ENCODE results near the gene PIK3C2G.

Gene PIK3C2G

DNA sequence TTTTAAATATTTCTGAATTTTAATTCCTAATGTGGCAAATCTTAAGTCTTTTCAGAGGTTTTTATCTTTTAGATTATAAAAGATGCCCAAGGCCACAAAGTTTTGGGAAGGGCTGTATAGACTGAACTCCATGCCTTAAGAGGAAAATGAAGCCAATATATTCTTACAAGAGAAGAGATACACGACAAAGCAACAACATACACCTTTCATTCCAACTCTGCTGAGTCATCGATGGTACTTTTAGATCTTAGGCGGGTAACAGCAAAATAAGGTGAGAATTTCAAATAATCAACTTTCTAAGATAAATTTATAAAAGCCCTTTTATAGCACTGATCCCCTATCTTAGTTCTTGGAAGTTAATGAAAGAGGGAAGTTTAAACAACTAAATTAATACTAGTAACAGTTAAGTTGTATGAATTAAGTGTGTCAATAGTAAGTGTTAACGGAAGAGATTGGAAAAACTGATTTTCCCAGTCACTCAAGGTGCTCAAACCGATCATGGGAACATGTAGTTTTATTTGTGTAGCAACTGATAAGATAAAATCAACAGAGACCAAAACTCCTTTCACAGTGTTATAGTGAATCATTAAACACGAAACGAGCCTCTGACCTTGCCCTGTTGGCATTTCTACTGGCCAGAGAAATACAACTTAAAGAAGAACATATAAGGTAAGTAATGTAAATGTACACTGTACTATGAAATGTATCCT, 18.8 kb upstream of the PIK3C2G start:
- H3K4me3 ChIP-seq (replicated peaks; ENCODE audit: insufficient read depth, low read length), result no peak overlapping the region
- TF ChIP-seq, protein P1, sequence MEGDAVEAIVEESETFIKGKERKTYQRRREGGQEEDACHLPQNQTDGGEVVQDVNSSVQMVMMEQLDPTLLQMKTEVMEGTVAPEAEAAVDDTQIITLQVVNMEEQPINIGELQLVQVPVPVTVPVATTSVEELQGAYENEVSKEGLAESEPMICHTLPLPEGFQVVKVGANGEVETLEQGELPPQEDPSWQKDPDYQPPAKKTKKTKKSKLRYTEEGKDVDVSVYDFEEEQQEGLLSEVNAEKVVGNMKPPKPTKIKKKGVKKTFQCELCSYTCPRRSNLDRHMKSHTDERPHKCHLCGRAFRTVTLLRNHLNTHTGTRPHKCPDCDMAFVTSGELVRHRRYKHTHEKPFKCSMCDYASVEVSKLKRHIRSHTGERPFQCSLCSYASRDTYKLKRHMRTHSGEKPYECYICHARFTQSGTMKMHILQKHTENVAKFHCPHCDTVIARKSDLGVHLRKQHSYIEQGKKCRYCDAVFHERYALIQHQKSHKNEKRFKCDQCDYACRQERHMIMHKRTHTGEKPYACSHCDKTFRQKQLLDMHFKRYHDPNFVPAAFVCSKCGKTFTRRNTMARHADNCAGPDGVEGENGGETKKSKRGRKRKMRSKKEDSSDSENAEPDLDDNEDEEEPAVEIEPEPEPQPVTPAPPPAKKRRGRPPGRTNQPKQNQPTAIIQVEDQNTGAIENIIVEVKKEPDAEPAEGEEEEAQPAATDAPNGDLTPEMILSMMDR (IDR thresholded peaks at IDR 0.05; ENCODE audit: insufficient read depth, low read length), result no peak
- TF ChIP-seq GABPA (IDR thresholded peaks at IDR 0.05; ENCODE audit: low read depth) (no peak), POLR2AphosphoS5 (IDR thresholded peaks at IDR 0.05; ENCODE audit: low read depth) (no peak), SPI1 (IDR thresholded peaks at IDR 0.05; ENCODE audit: borderline replicate concordance, low read depth) (no peak)
- TF ChIP-seq, protein P2, sequence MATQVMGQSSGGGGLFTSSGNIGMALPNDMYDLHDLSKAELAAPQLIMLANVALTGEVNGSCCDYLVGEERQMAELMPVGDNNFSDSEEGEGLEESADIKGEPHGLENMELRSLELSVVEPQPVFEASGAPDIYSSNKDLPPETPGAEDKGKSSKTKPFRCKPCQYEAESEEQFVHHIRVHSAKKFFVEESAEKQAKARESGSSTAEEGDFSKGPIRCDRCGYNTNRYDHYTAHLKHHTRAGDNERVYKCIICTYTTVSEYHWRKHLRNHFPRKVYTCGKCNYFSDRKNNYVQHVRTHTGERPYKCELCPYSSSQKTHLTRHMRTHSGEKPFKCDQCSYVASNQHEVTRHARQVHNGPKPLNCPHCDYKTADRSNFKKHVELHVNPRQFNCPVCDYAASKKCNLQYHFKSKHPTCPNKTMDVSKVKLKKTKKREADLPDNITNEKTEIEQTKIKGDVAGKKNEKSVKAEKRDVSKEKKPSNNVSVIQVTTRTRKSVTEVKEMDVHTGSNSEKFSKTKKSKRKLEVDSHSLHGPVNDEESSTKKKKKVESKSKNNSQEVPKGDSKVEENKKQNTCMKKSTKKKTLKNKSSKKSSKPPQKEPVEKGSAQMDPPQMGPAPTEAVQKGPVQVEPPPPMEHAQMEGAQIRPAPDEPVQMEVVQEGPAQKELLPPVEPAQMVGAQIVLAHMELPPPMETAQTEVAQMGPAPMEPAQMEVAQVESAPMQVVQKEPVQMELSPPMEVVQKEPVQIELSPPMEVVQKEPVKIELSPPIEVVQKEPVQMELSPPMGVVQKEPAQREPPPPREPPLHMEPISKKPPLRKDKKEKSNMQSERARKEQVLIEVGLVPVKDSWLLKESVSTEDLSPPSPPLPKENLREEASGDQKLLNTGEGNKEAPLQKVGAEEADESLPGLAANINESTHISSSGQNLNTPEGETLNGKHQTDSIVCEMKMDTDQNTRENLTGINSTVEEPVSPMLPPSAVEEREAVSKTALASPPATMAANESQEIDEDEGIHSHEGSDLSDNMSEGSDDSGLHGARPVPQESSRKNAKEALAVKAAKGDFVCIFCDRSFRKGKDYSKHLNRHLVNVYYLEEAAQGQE (IDR thresholded peaks at IDR 0.05; ENCODE audit: insufficient replicate concordance, low read depth), result no peak
- H3K27ac ChIP-seq (replicated peaks), result no peak overlapping the region
- DNase-seq (ENCODE audit: low read depth in 1 of 2, low spot score in 1 of 2), result no peak
- H3K27me3 ChIP-seq (ENCODE audit: insufficient read depth, poor library complexity, severe bottlenecking), result no peaks in the 10 kb centered on the region

DNA sequence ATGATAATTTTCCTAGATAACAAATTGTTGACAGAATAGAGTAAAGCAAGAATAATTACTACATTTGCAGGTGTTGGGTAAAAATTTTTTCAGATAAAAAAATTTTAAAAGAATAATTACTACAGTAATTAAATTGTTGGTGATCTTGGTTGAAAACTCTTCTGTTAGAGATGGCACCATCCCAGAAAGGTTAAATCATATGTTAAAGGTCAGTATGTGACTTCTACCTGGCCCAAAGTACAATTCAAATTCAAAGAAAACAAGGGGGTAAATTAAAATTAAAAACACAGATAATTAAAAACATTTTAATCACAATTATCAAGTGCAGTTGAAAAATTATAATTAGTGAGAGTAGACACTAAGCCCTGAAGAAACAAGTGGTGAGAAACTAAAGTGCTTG, 18.1 kb upstream of the PIK3C2G start:
- H3K27ac ChIP-seq (replicated peaks), result no peak overlapping the region
- H3K4me3 ChIP-seq (replicated peaks; ENCODE audit: insufficient read depth, low read length), result no peak overlapping the region
- TF ChIP-seq GABPA (IDR thresholded peaks at IDR 0.05; ENCODE audit: low read depth) (no peak), POLR2AphosphoS5 (IDR thresholded peaks at IDR 0.05; ENCODE audit: low read depth) (no peak), SPI1 (IDR thresholded peaks at IDR 0.05; ENCODE audit: borderline replicate concordance, low read depth) (no peak)
- TF ChIP-seq, protein P2 (IDR thresholded peaks at IDR 0.05; ENCODE audit: insufficient replicate concordance, low read depth), result no peak
- TF ChIP-seq, protein P1 (IDR thresholded peaks at IDR 0.05; ENCODE audit: insufficient read depth, low read length), result no peak
- no peaks in the 10 kb centered on the region for H3K27me3 ChIP-seq (ENCODE audit: insufficient read depth, poor library complexity, severe bottlenecking)
- DNase-seq (ENCODE audit: low read depth in 1 of 2, low spot score in 1 of 2), result no peak

DNA sequence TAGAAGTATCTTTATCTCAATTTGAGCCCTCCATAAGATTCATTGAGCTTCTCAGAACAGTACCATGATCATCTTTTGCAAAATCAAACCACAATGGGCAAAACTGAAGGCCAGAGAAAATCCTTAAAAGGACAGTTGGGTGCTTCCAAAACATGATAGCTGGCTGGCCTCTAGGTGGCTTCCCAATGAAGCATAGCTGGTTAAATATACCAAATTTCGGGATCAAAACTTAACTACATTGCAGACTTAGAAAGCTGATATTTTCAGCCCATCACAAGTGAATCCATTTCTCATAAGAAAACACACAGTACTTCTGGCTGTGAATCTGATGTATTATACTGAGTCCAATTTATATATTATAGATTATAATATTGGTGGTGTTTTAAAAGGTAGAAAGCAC, 15.3 kb upstream of the PIK3C2G start:
- TF ChIP-seq, protein P2 (IDR thresholded peaks at IDR 0.05; ENCODE audit: insufficient replicate concordance, low read depth), result no peak
- TF ChIP-seq GABPA (IDR thresholded peaks at IDR 0.05; ENCODE audit: low read depth) (no peak), POLR2AphosphoS5 (IDR thresholded peaks at IDR 0.05; ENCODE audit: low read depth) (no peak), SPI1 (IDR thresholded peaks at IDR 0.05; ENCODE audit: borderline replicate concordance, low read depth) (no peak)
- TF ChIP-seq, protein P1 (IDR thresholded peaks at IDR 0.05; ENCODE audit: insufficient read depth, low read length), result no peak
- Histone ChIP-seq H3K27ac (replicated peaks) (no peak overlapping the region), H3K4me3 (replicated peaks; ENCODE audit: insufficient read depth, low read length) (no peak overlapping the region), H3K27me3 (ENCODE audit: insufficient read depth, poor library complexity, severe bottlenecking) (no peaks in the 10 kb centered on the region)
- no peak for DNase-seq (ENCODE audit: low read depth in 1 of 2, low spot score in 1 of 2)

Measured in HL-60 (cell line).